HepG2 (cell line): ENCODE results near the gene C19orf85. TPM values are rescaled to one million over a fixed set of nuclear protein-coding genes. Genes with fewer than 3 reads are reported as not detected.
A peak's percentile ranks its signal among the peaks of the same experiment; 100 is the strongest.

Source experiments
- FOSL1 ChIP-seq: sonication (generic); formaldehyde crosslinking; IDR thresholded peaks from 2 replicates; pipeline ENCODE4 v1.9.0; 2021; ENCODE audit warnings: missing genetic modification reagents, borderline replicate concordance
- GABPA ChIP-seq, 2 experiments: IDR thresholded peaks; 2 replicates each; pipeline ENCODE4 v1.6.1; 2011 to 2016; ENCODE audit warnings: low read depth in 2 of 2, low read length in 1 of 2, missing biosample characterization in 1 of 2, missing genetic modification characterization in 1 of 2
- MXI1 ChIP-seq: IDR thresholded peaks from 3 replicates; pipeline ENCODE4 v1.6.1; 2012; ENCODE audit warnings: low read depth, low read length, inconsistent platforms, borderline replicate concordance
- NR2F6 ChIP-seq, 2 experiments: IDR thresholded peaks; 2 replicates each; pipeline ENCODE4 v1.6.1; 2016; ENCODE audit warnings: antibody characterized with exemption in 1 of 2, mild to moderate bottlenecking in 1 of 2
- PRMT3 ChIP-seq: sonication (generic); formaldehyde crosslinking; IDR thresholded peaks from 2 replicates; pipeline ENCODE4 v1.8.1; 2022; ENCODE audit warnings: low read depth, mild to moderate bottlenecking, moderate library complexity, missing genetic modification reagents, borderline replicate concordance
- RNF2 ChIP-seq: fragments of 450-650 bp; conservative IDR thresholded peaks from 2 replicates; pipeline ENCODE4 v1.6.1; 2016; ENCODE audit warnings: low read depth
- SMC3 ChIP-seq: IDR thresholded peaks from 2 replicates; pipeline ENCODE4 v1.6.1; 2011; ENCODE audit warnings: low read length, improper control_type of control experiment
- ZNF460 ChIP-seq: sonication (generic); formaldehyde crosslinking; IDR thresholded peaks from 2 replicates; pipeline ENCODE4 v1.5.1; 2020; ENCODE audit warnings: missing genetic modification reagents, mild to moderate bottlenecking, borderline replicate concordance
- ZNF549 ChIP-seq: sonication (generic); formaldehyde crosslinking; IDR thresholded peaks from 2 replicates; pipeline ENCODE4 v1.5.0; 2020; ENCODE audit warnings: missing genetic modification reagents
- polyA plus RNA-seq, 8 experiments: library from polyadenylated mRNA; depleted of rRNA in 3 of 8; stranded (reverse) in 7 of 8; unstranded in 1 of 8; fragments of >200 nt; fragmentation: Illumina TruSeq in 4 of 8; extraction: Trizol in 4 of 8; gene quantifications; 2 replicates each; pipeline versions ENCODE4 v1.2.1 to v1.2.3, GENCODE V29; 2011 to 2016; ENCODE audit warnings: low read depth in 4 of 8, missing spikeins in 1 of 8, mixed read lengths in 1 of 8; ENCODE audit not compliant: insufficient read depth in 1 of 8
- total RNA-seq, 5 experiments: library from RNA; depleted of rRNA; stranded (reverse); fragments of >200 nt; fragmentation: Illumina TruSeq; extraction: Trizol; gene quantifications; 2 replicates each; pipeline ENCODE4 v1.2.3, GENCODE V29; 2016; ENCODE audit warnings: low read depth in 1 of 5
- TF ChIP-seq, protein P1 (sequence below): sonication (generic); formaldehyde crosslinking; IDR thresholded peaks from 2 replicates; pipeline ENCODE4 v1.8.0; 2022; ENCODE audit warnings: low read depth, missing genetic modification reagents
- TF ChIP-seq, protein P2 (sequence below): sonication (generic); formaldehyde crosslinking; IDR thresholded peaks from 2 replicates; pipeline ENCODE4 v1.4.0; 2020; ENCODE audit warnings: missing genetic modification reagents, borderline replicate concordance
- TF ChIP-seq, protein P3 (sequence below): sonication (generic); formaldehyde crosslinking; IDR thresholded peaks from 2 replicates; pipeline ENCODE4; 2020; ENCODE audit warnings: missing genetic modification reagents, mild to moderate bottlenecking, borderline replicate concordance
- TF ChIP-seq, protein P4 (sequence below): fragments of 450-650 bp; IDR thresholded peaks from 2 replicates; pipeline ENCODE4 v1.6.1; 2017

The C19orf85 gene
- total and polyA plus RNA-seq, 2 of the 13 experiments (the other 11 are each of a cell fraction or from before 2014, with no cell fraction given): not detected

DNA sequence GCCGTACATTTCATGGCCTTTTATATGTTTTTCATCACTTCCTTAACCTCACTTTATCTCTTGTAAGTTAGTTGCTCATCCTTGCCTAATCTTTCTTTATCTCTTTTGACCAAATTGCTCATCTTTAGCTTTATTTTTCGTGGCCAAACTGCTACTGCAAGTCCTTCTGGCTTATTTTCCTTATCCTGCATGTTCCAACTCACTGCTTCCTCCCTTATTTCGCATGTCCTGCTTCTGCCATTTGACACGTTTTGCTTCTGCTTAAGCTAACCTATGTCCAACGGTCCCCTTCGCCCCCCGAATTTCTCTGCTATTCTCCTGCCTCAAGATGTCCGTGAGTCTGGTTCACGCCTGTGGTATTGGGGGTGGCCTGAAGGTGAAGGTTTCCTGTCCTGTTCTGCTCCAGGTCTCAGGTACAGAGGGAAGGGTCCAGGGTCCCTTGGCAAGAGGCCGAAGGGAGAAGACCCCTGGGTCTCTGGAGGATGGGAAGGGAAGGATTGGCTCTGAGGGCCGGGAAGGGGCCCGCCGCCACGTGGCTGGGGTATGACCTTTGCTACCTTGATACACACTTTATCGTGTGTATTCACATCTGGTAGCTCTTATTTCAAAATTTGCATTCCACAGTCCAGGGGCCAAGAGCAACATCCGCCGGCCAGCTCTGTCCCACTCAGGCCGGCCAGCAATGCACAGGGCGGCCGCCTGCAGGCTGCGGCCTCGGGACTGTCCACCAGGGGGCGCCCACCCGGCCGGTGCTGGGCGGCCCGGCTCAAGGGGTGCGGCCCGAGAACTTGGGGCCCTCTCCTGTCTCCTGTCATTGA, 2.9 kb upstream of the C19orf85 start (continued):
- TF ChIP-seq RNF2 (peak; percentile 23; the same call in 1 of the 2 replicates), FOSL1 (no peak), ZNF460 (no peak), NR2F6 (IDR thresholded peaks at IDR 0.05) (peak; percentile 39), NR2F6 (CRISPR knock-in tag; IDR thresholded peaks at IDR 0.05) (peak; percentile 39; the same call in 1 of the 2 replicates), ZNF549 (CRISPR knock-in tag) (0 out of 2 replicates have a peak, but pooled peaks have one; percentile 34), GABPA (IDR thresholded peaks at IDR 0.05; ENCODE audit: low read depth, low read length) (no peak), GABPA (CRISPR knock-in tag; IDR thresholded peaks at IDR 0.05; ENCODE audit: low read depth) (no peak), PRMT3 (no peak), MXI1 (no peak), SMC3 (no peak; the same call in 1 of the 2 replicates)
- TF ChIP-seq, protein P1, sequence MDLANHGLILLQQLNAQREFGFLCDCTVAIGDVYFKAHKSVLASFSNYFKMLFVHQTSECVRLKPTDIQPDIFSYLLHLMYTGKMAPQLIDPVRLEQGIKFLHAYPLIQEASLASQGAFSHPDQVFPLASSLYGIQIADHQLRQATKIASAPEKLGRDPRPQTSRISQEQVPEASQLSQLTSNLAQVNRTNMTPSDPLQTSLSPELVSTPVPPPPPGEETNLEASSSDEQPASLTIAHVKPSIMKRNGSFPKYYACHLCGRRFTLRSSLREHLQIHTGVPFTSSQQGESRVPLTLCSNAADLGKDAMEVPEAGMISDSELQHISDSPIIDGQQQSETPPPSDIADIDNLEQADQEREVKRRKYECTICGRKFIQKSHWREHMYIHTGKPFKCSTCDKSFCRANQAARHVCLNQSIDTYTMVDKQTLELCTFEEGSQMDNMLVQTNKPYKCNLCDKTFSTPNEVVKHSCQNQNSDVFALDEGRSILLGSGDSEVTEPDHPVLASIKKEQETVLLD (CRISPR knock-in tag): no peak
- TF ChIP-seq, protein P2, sequence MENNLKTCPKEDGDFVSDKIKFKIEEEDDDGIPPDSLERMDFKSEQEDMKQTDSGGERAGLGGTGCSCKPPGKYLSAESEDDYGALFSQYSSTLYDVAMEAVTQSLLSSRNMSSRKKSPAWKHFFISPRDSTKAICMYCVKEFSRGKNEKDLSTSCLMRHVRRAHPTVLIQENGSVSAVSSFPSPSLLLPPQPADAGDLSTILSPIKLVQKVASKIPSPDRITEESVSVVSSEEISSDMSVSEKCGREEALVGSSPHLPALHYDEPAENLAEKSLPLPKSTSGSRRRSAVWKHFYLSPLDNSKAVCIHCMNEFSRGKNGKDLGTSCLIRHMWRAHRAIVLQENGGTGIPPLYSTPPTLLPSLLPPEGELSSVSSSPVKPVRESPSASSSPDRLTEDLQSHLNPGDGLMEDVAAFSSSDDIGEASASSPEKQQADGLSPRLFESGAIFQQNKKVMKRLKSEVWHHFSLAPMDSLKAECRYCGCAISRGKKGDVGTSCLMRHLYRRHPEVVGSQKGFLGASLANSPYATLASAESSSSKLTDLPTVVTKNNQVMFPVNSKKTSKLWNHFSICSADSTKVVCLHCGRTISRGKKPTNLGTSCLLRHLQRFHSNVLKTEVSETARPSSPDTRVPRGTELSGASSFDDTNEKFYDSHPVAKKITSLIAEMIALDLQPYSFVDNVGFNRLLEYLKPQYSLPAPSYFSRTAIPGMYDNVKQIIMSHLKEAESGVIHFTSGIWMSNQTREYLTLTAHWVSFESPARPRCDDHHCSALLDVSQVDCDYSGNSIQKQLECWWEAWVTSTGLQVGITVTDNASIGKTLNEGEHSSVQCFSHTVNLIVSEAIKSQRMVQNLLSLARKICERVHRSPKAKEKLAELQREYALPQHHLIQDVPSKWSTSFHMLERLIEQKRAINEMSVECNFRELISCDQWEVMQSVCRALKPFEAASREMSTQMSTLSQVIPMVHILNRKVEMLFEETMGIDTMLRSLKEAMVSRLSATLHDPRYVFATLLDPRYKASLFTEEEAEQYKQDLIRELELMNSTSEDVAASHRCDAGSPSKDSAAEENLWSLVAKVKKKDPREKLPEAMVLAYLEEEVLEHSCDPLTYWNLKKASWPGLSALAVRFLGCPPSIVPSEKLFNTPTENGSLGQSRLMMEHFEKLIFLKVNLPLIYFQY (CRISPR knock-in tag): 0 out of 2 replicates have a peak, but pooled peaks have one; percentile 46
- TF ChIP-seq, protein P3, sequence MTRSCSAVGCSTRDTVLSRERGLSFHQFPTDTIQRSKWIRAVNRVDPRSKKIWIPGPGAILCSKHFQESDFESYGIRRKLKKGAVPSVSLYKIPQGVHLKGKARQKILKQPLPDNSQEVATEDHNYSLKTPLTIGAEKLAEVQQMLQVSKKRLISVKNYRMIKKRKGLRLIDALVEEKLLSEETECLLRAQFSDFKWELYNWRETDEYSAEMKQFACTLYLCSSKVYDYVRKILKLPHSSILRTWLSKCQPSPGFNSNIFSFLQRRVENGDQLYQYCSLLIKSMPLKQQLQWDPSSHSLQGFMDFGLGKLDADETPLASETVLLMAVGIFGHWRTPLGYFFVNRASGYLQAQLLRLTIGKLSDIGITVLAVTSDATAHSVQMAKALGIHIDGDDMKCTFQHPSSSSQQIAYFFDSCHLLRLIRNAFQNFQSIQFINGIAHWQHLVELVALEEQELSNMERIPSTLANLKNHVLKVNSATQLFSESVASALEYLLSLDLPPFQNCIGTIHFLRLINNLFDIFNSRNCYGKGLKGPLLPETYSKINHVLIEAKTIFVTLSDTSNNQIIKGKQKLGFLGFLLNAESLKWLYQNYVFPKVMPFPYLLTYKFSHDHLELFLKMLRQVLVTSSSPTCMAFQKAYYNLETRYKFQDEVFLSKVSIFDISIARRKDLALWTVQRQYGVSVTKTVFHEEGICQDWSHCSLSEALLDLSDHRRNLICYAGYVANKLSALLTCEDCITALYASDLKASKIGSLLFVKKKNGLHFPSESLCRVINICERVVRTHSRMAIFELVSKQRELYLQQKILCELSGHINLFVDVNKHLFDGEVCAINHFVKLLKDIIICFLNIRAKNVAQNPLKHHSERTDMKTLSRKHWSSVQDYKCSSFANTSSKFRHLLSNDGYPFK (CRISPR knock-in tag): no peak
- TF ChIP-seq, protein P4, sequence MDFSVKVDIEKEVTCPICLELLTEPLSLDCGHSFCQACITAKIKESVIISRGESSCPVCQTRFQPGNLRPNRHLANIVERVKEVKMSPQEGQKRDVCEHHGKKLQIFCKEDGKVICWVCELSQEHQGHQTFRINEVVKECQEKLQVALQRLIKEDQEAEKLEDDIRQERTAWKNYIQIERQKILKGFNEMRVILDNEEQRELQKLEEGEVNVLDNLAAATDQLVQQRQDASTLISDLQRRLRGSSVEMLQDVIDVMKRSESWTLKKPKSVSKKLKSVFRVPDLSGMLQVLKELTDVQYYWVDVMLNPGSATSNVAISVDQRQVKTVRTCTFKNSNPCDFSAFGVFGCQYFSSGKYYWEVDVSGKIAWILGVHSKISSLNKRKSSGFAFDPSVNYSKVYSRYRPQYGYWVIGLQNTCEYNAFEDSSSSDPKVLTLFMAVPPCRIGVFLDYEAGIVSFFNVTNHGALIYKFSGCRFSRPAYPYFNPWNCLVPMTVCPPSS: no peak
